ENCODE results near the gene ATP13A5. TPM values are rescaled to one million over a fixed set of nuclear protein-coding genes. Genes with fewer than 3 reads are reported as not detected.

Gene ATP13A5
- total RNA-seq, 1 donor from 2014 or later: not detected

DNA sequence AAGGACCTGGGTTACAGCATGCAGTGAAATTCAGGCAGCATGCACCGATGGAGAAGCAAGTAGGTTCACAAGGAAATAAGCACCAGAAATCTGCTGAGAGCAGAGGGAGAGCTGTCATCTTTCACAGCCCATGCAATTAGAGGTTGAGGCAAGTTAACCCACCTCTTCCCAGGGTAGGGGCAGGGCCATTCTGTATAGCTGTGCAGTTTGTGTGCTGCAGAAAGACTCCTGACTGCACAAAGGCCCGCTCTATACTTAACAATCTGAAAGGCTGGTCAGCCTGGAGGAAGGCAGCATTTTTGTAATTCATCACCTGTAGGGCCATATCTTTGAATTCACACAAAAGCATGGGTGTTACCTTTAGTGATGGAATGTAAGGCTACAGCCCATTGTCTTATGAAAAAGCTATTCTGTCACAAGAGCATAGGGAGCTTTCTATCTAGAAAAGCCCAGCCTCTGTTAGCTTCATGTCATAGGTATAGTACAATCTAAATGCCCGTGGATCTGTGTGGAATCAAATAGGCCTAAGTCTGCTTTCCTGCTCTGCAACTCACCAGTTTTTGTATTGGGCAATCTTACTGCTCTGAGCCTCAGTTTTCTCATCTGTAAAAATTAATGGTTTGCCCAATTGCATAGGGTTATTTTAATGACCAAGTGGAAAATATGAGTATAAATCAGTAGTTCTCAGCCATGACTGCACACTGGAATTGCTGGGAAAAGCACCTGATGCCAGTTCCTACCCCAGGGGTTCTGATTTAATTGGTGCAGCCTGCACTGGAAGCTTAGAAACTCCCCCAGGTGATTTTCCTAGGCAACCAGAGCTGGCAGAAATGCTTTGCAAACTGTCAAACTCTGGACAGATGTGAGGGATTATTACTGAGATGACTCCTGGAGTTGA lies 65.2 kb downstream of the ATP13A5 start:
- no peak overlapping the region for H3K27ac ChIP-seq (ENCODE audit: low read depth, low read length)
- no peaks in the 10 kb centered on the region for H3K4me1 Mint-ChIP-seq (ENCODE audit: low read depth, unreplicated experiment)
- H3K4me3 ChIP-seq (ENCODE audit: insufficient read depth, low read depth, low read length): no peak overlapping the region
- no peak overlapping the region for H3K27ac Mint-ChIP-seq (ENCODE audit: unreplicated experiment)
- no peaks in the 10 kb centered on the region for H4K20me1 ChIP-seq (ENCODE audit: insufficient read depth, low read length)
- no peaks in the 10 kb centered on the region for H3K9me3 Mint-ChIP-seq (ENCODE audit: unreplicated experiment)
- H3K9ac ChIP-seq (ENCODE audit: low read length): no peak overlapping the region
- no peaks in the 10 kb centered on the region for H3K36me3 Mint-ChIP-seq (ENCODE audit: low read depth, unreplicated experiment)
- no peaks in the 10 kb centered on the region for H3K4me1 ChIP-seq (ENCODE audit: insufficient read depth, low read length)
- no peak for FAIRE-seq
- H3K36me3 ChIP-seq (ENCODE audit: insufficient read depth, low read length): no peaks in the 10 kb centered on the region
- no peak for TF ChIP-seq EZH2 (IDR thresholded peaks at IDR 0.05; ENCODE audit: insufficient read depth, low read length)
- TF ChIP-seq, protein P1, sequence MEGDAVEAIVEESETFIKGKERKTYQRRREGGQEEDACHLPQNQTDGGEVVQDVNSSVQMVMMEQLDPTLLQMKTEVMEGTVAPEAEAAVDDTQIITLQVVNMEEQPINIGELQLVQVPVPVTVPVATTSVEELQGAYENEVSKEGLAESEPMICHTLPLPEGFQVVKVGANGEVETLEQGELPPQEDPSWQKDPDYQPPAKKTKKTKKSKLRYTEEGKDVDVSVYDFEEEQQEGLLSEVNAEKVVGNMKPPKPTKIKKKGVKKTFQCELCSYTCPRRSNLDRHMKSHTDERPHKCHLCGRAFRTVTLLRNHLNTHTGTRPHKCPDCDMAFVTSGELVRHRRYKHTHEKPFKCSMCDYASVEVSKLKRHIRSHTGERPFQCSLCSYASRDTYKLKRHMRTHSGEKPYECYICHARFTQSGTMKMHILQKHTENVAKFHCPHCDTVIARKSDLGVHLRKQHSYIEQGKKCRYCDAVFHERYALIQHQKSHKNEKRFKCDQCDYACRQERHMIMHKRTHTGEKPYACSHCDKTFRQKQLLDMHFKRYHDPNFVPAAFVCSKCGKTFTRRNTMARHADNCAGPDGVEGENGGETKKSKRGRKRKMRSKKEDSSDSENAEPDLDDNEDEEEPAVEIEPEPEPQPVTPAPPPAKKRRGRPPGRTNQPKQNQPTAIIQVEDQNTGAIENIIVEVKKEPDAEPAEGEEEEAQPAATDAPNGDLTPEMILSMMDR (IDR thresholded peaks at IDR 0.05; ENCODE audit: insufficient read depth, low read depth, low read length): no peak
- no peak overlapping the region for H3K4me2 ChIP-seq (ENCODE audit: low read length)
- H3K9me3 ChIP-seq (ENCODE audit: insufficient read depth, low read depth, low read length): no peaks in the 10 kb centered on the region
- no peak overlapping the region for H3K4me3 Mint-ChIP-seq (ENCODE audit: unreplicated experiment)
- no peaks in the 10 kb centered on the region for H3K27me3 ChIP-seq (ENCODE audit: insufficient read depth, low read length)
- no peak overlapping the region for H2AFZ ChIP-seq (ENCODE audit: low read depth, low read length)
- DNase-seq (ENCODE audit: low read depth): no peak
- H3K79me2 ChIP-seq (ENCODE audit: insufficient read depth, low read length): no peaks in the 10 kb centered on the region
- peaks cover 2% of the 10 kb centered on the region for H3K27me3 Mint-ChIP-seq (ENCODE audit: low read depth, unreplicated experiment)

GRCh38 chr3:193310914-193311723 lies 67.4 kb downstream of the ATP13A5 start:
- Histone ChIP-seq H3K4me3 (ENCODE audit: insufficient read depth, low read depth, low read length) (no peak overlapping the region), H3K9me3 (ENCODE audit: insufficient read depth, low read depth, low read length) (no peaks in the 10 kb centered on the region), H2AFZ (ENCODE audit: low read depth, low read length) (no peak overlapping the region), H3K27me3 (ENCODE audit: insufficient read depth, low read length) (no peaks in the 10 kb centered on the region), H3K9ac (ENCODE audit: low read length) (no peak overlapping the region), H3K27ac (ENCODE audit: low read depth, low read length) (no peak overlapping the region), H3K4me1 (ENCODE audit: insufficient read depth, low read length) (no peaks in the 10 kb centered on the region), H3K79me2 (ENCODE audit: insufficient read depth, low read length) (no peaks in the 10 kb centered on the region), H3K4me2 (ENCODE audit: low read length) (no peak overlapping the region), H4K20me1 (ENCODE audit: insufficient read depth, low read length) (no peaks in the 10 kb centered on the region), H3K36me3 (ENCODE audit: insufficient read depth, low read length) (no peaks in the 10 kb centered on the region)
- H3K9me3 Mint-ChIP-seq (ENCODE audit: unreplicated experiment): no peaks in the 10 kb centered on the region
- H3K4me3 Mint-ChIP-seq (ENCODE audit: unreplicated experiment): no peak overlapping the region
- no peaks in the 10 kb centered on the region for H3K4me1 Mint-ChIP-seq (ENCODE audit: low read depth, unreplicated experiment)
- H3K27ac Mint-ChIP-seq (ENCODE audit: unreplicated experiment): no peak overlapping the region
- no peaks in the 10 kb centered on the region for H3K36me3 Mint-ChIP-seq (ENCODE audit: low read depth, unreplicated experiment)
- DNase-seq (ENCODE audit: low read depth): no peak
- FAIRE-seq: no peak
- no peaks in the 10 kb centered on the region for H3K27me3 Mint-ChIP-seq (ENCODE audit: low read depth, unreplicated experiment)
- TF ChIP-seq EZH2 (IDR thresholded peaks at IDR 0.05; ENCODE audit: insufficient read depth, low read length): no peak
- TF ChIP-seq, protein P1 (IDR thresholded peaks at IDR 0.05; ENCODE audit: insufficient read depth, low read depth, low read length): no peak

All from astrocyte (in vitro differentiated cells and primary cell).